ENCODE data around the gene CREG2.
A peak's percentile ranks its signal among the peaks of the same experiment; 100 is the strongest.
"Not testable (repeated sequence)": the region's sequence is repeated elsewhere in the genome, so short reads cannot be mapped to it uniquely, and the experiment has no call there.

CREG2 gene

GRCh38 chr2:101348883-101349282, 38.4 kb downstream of the CREG2 start:
- no peak for DNase-seq (ENCODE audit: low read depth in 2 of 2, low spot score in 1 of 2)

- DNase-seq (ENCODE audit: low read depth in 2 of 2, low spot score in 1 of 2), result no peak
Measured at GRCh38 chr2:101346909-101347308, 40.4 kb downstream of the CREG2 start.

- DNase-seq (ENCODE audit: low read depth in 2 of 2, low spot score in 1 of 2), result no peak
Measured at GRCh38 chr2:101344137-101344536, 43.2 kb downstream of the CREG2 start.

- DNase-seq (ENCODE audit: low read depth in 2 of 2, low spot score in 1 of 2), result no peak
Measured at GRCh38 chr2:101342625-101343008, 44.7 kb downstream of the CREG2 start.

GRCh38 chr2:101341901-101342624, 45.2 kb downstream of the CREG2 start:
- peak; percentile 24 to 51 for DNase-seq (ENCODE audit: low read depth in 2 of 2, low spot score in 1 of 2)

- DNase-seq (ENCODE audit: low read depth in 2 of 2, low spot score in 1 of 2), result no peak
Measured at GRCh38 chr2:101341421-101341820, 45.9 kb downstream of the CREG2 start.

GRCh38 chr2:101340141-101340551, 47.2 kb downstream of the CREG2 start:
- DNase-seq (ENCODE audit: low read depth in 2 of 2, low spot score in 1 of 2), result no peak

GRCh38 chr2:101339266-101339880, 47.9 kb downstream of the CREG2 start:
- no peak for DNase-seq (ENCODE audit: low read depth in 2 of 2, low spot score in 1 of 2)

GRCh38 chr2:101337877-101338276, 49.4 kb downstream of the CREG2 start:
- no peak for DNase-seq (ENCODE audit: low read depth in 2 of 2, low spot score in 1 of 2)

- DNase-seq (ENCODE audit: low read depth in 2 of 2, low spot score in 1 of 2), result no peak
Measured at GRCh38 chr2:101332885-101333766, 54.2 kb downstream of the CREG2 start.

GRCh38 chr2:101331202-101331601, 56.1 kb downstream of the CREG2 start:
- no peak for DNase-seq (ENCODE audit: low read depth in 2 of 2, low spot score in 1 of 2)

- DNase-seq (ENCODE audit: low read depth in 2 of 2, low spot score in 1 of 2), result no peak
Measured at GRCh38 chr2:101330253-101330933, 56.9 kb downstream of the CREG2 start.

GRCh38 chr2:101329026-101329425, 58.3 kb downstream of the CREG2 start:
- no peak for DNase-seq (ENCODE audit: low read depth in 2 of 2, low spot score in 1 of 2)

GRCh38 chr2:101328474-101329007, 58.8 kb downstream of the CREG2 start:
- DNase-seq (ENCODE audit: low read depth in 2 of 2, low spot score in 1 of 2), result no peak

GRCh38 chr2:101327863-101328394, 59.4 kb downstream of the CREG2 start:
- DNase-seq (ENCODE audit: low read depth in 2 of 2, low spot score in 1 of 2), result no peak

GRCh38 chr2:101325425-101325824, 61.9 kb downstream of the CREG2 start:
- no peak for DNase-seq (ENCODE audit: low read depth in 2 of 2, low spot score in 1 of 2)

- not testable (repeated sequence) for DNase-seq (ENCODE audit: low read depth in 2 of 2, low spot score in 1 of 2)
Measured at GRCh38 chr2:101316568-101316967, 70.7 kb downstream of the CREG2 start.

- no peak for DNase-seq (ENCODE audit: low read depth in 2 of 2, low spot score in 1 of 2)
Measured at GRCh38 chr2:101311696-101312017, 75.6 kb downstream of the CREG2 start.

- no peak for DNase-seq (ENCODE audit: low read depth in 2 of 2, low spot score in 1 of 2)
Measured at GRCh38 chr2:101310834-101311695, 76.2 kb downstream of the CREG2 start.
